HTERT RPE-1 (cell line): ENCODE measurements around the gene PCDH19.

Experiments
- in situ Hi-C: fragments of 300-500 bp; cut with MboI; formaldehyde crosslinking; loops from 4 replicates; pipeline ENCODE4 v1.14.3; 2020; ENCODE audit warnings: low sequenced_read_pairs

PCDH19 gene

GRCh38 chrX:100316987-100317386 lies 93.1 kb downstream of the PCDH19 start:
- in situ Hi-C loops = no loop called here

GRCh38 chrX:100315566-100315965 lies 94.5 kb downstream of the PCDH19 start:
- in situ Hi-C loops = no loop called here

- in situ Hi-C loops = no loop called here
Observed at GRCh38 chrX:100299559-100299958, 110.5 kb downstream of the PCDH19 start.

GRCh38 chrX:100297728-100298127 lies 112.3 kb downstream of the PCDH19 start:
- in situ Hi-C loops = no loop called here

GRCh38 chrX:100296183-100296753 lies 113.8 kb downstream of the PCDH19 start:
- in situ Hi-C loops = no loop called here

GRCh38 chrX:100294965-100295364 lies 115.1 kb downstream of the PCDH19 start:
- in situ Hi-C loops = no loop called here

- in situ Hi-C loops = no loop called here
Observed at GRCh38 chrX:100289066-100289558, 121.0 kb downstream of the PCDH19 start.

GRCh38 chrX:100277231-100277630 lies 132.8 kb downstream of the PCDH19 start:
- in situ Hi-C loops = no loop called here

- in situ Hi-C loops = no loop called here
Observed at GRCh38 chrX:100274916-100275315, 135.2 kb downstream of the PCDH19 start.

GRCh38 chrX:100265179-100265578 lies 144.9 kb downstream of the PCDH19 start:
- in situ Hi-C loops = no loop called here

GRCh38 chrX:100264200-100264599 lies 145.9 kb downstream of the PCDH19 start:
- in situ Hi-C loops = no loop called here

- in situ Hi-C loops = no loop called here
Observed at GRCh38 chrX:100263650-100264049, 146.4 kb downstream of the PCDH19 start.

GRCh38 chrX:100248885-100249493 lies 161.1 kb downstream of the PCDH19 start:
- in situ Hi-C loops = no loop called here

- in situ Hi-C loops = no loop called here
Observed at GRCh38 chrX:100247826-100248225, 162.2 kb downstream of the PCDH19 start.

- in situ Hi-C loops = no loop called here
Observed at GRCh38 chrX:100244681-100245080, 165.4 kb downstream of the PCDH19 start.
